ENCODE measurements around the gene ATG16L2.
"Not testable (repeated sequence)": the region's sequence is repeated elsewhere in the genome, so short reads cannot be mapped to it uniquely, and the experiment has no call there.

Gene ATG16L2

DNA sequence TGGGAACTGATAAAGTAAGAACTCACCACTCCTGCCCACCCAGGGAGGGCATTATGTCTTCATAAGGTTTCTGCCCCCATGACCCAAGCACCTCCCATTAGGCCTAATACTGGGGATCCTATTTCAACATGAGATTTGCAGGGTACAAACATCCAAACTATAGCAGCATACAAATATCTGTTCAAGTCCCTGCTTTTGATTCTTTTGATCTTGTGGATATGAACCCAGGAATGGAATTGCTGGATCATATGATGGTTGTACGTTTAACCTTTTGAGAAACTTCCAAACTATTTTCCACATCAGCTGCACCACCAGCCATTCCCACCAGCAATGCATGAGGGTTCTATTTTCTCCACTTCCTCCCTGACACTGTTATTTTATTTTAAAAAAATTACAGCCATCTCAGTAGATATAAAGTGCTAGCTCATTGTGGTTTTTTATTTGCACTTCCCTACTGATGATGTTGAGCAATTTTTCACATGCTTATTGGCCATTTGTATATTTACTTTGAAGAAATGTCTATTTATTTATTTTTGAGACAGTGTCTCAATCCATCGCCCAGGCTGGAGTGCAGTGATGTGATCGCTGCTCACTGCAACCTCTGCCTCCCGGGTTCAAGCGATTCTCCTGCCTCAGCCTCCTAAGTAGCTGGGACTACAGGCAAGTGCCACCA lies 7.1 kb upstream of the ATG16L2 start:
- peak; percentile 64 for DNase-seq

DNA sequence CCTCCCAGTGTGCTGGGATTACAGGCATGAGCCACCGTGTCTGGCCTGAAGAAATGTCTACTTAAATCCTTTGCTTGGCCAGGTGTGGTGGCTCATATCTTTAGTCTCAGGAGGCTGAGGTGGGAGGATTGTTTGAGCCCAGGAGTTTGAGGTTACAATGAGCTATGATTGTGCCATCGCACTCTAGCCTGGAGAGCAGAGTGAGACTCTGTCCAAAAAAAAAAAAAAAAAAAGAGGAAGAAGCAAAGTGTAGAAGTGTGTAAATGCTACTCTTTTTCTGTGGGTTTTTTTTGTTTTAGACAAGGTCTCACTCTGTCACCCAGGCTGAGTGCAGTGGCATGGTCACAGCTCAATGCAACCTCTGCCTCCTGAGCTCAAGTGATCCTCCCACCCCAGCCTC lies 6.4 kb upstream of the ATG16L2 start:
- no peak for DNase-seq

DNA sequence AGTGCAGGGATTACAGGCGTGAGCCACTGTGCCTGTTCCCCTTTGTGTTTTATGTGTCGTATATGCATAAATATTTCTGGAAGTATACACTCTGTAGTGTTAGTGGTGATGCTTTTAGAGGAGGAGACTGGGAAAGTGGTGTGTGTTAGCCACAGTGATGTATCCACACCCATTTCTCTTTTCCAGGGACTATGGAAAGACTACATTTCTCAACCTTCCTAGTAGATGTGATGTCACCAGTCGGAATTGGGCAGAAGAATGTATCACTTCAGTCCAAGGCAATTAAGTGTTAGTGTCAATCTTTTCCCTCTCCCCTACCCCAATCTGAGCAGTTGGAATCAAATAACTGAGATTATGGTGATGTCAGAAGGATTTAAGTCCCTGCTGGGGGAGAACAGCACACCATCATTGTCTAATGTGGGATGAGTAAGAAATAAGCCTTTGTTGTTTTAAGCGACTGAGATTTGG lies 5.8 kb upstream of the ATG16L2 start:
- no peak for DNase-seq

DNA sequence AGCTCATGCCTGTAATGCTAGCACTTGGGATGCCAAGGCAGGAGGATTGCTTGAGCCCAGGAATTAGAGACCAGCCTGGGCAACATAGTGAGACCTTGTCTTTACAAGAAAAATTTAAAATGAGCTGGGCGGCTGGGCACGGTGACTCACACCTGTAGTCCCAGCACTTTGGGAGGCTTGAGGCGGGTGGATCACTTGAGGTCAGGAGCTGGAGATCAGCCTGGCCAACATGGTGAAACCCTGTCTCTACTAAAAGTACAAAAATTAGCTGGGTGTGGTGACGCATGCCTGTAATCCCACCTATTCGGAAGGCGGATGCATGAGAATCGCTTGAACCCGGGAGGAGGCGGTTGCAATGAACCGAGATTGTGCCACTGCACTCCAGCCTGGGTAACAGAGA lies 2.5 kb upstream of the ATG16L2 start:
- DNase-seq, result not testable (repeated sequence)

DNA sequence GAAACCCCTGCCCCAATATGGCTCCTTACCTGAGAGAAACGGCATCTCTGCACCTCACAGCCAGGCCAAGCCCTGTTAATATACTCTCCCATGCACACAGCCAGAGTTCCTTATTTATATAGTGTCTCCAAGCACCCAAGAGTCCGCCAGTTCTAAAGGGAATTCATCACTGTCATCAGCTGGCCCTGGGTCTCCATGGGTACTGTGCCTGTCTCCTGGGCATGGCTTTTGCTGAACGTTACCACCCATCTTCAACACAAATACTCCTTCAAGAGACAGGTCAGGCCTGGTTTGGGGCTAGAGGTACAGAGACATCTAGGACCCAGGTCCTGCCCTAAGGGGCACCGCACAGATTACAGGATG lies 1.6 kb upstream of the ATG16L2 start:
- DNase-seq, result peak; percentile 89

DNA sequence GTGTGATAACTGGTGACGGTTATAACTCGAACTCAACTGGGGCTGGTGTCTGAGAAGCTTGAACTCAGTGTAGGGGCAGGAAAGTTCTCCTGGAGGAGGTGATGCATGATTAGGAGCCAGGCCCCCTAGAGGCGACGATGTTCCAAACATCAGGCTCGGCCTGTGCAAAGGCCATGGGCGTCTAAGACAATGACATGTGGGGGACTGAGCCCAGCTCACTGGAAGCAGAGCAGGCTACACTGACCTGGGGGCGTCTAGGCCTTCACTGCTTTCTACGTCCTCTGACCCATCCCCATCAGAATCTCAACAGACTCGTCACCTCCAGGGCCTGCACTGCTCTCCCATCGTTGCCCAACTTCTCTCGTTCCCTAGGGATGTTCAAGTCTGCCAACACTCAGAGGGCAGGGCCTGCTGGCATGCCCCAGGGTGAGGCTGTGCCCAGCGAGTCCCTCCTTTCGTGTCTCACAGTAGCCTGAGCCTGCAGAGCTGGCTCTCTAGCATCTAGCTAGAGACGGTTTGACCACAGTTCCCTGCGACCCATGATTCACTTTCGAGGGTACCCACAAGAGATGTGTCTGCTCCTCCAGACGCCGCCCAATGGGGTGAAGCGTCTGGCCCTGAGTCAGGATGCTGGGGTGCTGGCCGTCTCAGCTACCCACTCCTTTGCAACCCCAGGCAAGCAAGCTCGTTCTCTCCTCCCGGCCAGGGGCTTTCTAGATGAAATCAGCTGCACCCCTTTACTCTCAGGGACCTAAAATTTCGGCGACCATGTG lies 1.1 kb upstream of the ATG16L2 start:
- peak; percentile 91 for DNase-seq

DNA sequence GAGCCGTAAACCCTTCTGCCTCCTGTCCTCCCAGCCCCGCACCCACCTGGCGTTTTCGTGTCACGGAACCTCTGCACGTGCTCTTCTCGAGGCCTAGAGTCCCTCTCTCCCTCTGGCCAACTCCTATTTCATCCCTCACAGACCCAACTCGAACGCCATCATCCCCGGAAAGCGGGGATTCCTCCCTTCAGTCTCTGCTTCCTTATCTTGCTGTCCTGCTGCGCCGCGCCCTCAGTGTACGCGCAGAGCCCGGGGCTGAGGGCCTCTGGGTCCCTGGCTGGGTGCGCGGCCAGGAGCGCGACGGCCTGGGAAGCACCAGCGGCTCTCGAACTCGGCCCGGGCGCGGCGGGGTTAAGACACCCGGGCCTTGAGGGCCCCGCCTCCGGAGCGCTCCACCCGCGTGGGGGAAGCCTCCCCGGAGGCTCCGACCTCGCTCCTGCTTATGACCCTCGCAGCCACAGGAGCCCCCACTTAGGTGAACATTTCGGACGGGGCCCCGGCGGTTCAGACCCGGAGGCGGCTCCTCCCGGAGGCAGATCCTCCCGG lies 398 bp upstream of the ATG16L2 start:
- peak; percentile 98 for DNase-seq

DNA sequence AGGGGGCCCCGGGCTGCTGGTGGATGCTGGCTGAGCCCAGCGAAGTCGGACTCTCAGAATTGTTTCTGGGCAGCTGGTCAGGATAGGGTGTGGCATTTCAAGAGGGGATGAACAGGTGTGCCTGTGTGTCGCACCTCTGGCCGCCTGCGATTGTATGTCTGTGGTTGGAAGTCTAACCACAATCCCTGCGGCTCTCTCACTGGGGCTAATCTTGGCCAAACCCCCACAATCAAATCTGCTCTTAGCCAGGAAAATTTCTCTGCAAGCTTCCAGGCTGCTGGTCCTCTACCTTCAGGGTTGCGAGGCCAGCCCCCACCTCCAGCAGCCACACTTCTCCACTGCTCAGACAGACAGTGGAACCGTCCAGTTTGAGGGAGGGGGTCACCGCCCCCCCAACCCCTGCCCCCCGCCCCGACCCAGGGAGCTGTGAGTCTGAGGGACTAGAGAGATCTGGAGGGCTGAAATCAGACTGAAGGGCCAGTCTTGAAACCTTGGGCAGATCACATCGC lies 953 bp downstream of the ATG16L2 start:
- peak; percentile 94 for DNase-seq

DNA sequence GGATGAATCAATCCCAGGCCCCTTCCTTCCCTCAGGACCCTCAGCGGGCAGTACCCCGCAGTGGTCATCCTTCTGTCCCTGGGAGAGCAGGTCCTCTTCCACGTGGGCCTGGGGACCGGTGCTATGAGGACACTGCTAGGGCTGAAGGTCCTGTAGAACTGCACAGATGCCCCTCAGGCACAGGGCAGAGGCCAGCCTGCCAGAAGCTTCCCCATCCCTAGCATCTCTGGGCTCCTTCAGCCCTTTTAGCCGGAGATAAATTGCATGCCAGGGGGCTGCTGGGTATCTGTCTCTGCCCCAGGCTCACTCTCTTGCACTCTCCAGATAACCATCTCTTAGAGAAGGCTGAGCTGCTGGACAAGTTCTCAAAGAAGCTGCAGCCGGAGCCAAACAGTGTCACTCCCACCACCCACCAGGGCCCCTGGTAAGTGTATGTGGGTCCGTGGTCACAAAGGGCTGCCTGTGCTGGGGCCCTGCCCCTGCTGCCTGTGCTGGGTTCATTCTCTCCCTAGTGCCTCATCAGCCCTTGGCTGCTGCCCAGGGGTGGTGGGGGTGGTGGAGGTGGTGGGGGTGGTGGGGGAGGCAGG lies 2.3 kb downstream of the ATG16L2 start:
- DNase-seq, result no peak

DNA sequence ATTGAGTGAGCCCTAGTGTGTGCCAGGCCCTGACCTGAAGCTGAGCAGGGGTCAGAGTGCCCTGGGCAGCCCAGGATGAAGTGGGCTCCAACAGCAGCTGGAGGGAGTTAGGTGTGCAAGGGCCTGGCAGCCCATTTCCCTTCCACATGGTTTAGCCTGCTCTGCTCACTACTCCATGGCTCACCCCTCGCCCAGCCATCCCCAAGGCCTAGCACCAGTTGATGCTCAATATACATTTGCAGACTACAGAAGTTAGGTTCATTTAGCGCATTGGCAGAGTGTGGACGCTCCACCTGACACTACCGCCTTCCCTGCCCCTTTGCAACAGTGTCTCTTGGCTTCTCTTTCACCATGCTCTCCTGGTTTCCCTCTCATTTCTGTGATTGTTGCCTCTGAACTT lies 3.8 kb downstream of the ATG16L2 start:
- no peak for DNase-seq

DNA sequence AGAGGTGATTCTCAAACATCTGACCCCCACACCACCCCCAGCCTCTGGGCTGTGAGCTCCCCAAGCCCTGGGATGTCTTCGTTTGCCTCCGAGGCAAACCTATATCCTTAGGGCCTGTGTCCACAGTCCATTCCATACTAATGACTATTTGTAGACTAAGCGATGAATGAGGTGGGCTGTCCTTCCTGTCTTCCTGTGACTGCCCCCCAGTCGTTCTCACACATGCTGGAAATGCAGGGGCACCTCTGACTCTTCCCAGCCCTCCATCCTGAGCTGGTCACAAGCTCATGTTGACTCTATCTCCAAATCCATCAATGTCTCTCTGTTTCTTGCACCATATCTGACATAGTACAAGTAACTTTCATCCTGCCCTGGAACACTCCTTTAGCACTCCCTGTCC lies 4.8 kb downstream of the ATG16L2 start:
- DNase-seq, result no peak

DNA sequence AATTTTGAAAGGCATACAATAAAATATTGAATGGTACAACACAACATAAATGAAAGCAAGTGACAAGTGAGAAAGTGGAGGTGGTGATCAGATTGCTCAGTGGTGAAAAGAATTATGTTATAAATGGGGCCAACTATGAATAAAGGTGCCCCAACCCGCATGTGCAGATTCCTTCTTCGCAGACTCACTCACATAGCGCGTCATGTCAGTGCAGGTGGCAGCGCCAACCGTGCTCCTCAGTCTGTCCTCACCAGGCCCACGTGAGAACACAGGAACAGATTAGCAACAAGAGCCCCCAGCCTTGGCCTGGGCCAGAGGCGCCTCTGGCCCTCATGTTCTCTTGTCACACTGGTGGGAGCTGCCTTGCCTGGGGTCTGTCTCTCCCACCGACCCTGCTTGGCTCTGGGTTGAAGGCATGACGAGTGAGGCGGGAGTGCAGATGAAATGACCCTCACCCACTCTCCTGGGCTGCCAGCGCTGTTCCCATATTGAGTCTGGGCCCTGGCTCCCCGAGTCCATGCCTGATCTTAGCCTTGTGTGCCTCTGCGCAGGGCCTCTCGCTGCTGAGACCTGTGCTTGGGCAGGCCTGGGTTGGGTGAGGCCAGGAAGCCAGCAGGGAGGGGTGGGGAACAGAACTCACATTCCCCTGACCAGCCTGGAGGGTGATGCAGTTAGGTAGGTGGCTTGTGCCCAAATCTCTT lies 6.4 kb downstream of the ATG16L2 start:
- no peak for DNase-seq

DNA sequence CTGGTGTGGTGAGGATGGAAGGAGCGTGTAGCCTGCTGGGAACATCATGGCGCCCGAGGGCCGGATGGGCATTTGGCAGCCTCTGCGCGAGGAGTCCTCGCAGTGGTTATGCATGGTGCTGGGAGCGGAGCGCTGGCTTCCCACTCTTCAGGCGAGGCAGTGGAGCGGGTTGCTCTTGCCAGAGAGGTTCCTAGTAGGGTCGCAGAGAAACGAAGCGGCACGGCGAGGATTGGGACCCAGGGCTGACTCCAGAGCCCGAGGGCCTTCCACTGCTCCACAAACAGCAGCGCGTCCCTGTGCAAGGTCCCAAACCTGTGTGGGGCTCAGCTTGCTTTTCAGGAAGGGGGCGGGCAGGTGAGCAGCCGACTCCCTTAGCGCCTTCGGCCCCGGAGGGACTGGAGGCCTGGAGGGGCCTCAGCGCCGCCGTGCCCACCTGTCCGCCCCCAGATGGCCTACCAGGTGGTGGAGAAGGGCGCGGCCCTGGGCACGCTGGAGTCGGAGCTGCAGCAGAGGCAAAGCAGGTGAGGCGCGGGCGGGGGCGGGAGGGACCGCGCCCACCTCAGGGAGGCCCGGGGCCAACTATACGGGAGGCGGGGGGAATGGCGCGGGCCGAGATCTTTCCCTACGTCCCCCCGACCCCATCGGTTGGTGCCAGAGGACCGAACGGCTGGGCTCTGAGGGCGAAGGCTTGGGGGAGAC lies 7.2 kb downstream of the ATG16L2 start:
- DNase-seq, result peak; percentile 84

DNA sequence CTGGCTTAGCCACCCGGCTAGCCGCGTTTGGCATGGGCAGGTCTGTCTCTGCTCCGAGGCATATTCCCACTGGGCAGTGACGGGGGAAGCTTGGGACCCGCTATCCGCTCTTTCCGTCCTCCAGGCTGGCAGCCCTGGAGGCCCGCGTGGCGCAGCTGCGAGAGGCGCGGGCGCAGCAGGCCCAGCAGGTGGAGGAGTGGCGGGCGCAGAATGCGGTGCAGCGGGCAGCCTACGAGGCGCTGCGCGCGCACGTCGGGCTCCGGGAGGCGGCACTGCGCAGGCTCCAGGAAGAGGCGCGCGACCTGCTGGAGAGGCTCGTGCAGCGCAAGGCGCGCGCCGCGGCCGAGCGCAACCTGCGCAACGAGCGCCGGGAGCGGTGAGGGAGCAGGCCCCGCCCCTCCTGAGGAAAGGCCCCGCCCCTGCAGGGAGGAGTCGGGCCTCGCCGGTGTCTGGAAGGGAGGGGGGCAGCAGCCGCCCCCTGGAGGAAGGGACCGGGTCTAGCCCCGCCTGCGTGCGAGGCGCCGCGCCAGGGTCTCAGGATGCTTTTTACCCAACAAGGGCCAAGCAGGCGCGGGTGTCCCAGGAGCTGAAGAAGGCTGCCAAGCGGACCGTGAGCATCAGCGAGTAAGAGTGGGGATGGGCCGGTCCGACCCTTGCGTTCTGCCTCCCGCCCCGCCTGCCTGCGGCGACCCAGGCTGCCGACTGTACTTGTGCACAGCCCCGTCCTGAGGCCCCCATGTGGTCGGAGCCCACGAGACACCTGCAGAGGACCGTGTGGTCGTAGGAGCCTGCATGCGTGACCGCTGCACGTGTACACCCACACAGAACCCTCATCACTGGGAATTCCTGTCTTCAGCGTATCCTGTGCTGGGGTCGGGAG lies 7.9 kb downstream of the ATG16L2 start:
- DNase-seq, result peak; percentile 100

DNA sequence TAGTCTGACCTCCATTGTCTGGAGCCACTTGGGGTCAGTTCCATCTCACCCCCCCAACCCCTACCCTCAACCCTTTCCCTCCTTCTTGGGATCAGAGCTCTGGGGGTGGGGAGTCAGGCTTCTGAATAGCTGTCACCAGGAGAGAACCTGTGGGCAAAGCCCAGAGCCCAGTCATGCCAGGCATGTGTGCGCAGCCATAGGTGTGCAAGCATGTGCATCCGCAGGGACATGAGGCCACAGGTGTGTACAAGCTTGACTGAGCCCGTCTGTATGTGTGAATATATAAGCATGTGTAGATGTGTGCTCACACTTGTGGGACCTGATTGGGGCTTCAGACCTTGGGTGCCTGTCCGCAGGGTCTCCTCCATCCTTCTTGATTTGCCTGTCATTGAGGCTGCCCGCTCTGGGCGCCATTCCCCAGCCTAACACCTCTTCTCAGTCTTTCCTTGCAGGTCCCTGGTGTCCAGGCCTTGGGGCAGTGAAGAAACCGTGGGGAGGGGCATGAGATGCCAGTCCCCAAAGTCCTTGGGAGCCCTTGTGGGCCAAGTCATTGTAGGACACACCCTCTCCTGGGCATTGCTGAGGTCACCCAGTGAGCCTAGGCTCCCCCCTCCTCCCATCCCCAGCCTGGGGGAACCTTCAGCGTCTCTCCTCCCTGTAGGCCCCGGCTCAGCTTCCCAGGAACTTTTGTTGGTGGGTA lies 9.0 kb downstream of the ATG16L2 start:
- no peak for DNase-seq

DNA sequence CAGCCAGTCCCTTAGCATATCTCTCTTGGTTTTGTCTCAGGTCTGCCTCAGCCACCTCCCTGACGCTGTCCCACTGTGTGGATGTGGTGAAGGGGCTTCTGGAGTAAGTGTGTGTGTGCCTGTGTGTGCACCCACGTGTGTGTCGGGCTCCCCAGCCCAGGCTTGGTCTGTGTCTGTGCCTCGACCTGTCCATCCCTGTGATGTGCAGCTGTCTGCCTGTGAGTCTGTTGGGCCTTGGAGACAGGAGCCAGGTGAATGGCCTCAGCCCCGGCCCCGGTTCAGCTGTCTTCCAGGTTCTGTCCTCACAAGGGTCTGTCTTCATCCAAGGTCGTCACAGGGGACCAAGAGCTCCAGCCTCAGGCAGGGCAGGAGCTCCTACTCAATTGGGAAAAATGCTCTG lies 9.8 kb downstream of the ATG16L2 start:
- DNase-seq, result no peak

DNA sequence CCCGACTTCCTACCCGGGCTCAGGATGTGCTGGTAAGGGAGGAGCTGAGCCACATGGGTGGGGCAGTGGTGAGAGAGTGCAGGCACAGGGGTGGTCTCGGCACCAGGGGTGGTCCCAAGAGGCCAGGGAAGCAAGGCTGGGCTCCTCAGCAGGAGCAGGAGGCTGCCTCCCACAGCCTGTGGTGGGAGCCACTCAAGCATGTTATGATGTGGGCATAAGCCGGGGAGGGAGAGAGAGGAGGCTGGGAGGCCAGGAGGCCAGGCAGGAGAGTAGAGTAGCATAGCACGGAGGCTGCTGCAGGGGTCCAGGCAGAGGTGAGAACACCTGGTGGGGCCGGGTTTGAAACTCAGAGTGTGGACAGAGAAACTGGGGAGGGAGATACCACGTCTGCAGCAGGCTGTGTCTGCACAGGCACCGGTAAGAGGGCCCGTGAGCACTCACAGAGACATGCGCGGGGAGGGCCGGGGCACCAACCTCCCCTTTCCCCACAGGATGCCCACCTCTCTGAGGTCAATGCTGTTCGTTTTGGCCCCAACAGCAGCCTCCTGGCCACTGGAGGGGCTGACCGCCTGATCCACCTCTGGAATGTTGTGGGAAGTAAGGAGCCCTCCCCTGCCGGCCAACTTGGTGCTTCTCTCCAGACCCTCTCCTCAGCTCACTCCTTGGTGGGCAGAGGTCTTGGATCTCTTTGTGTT lies 10.7 kb downstream of the ATG16L2 start:
- no peak for DNase-seq

DNA sequence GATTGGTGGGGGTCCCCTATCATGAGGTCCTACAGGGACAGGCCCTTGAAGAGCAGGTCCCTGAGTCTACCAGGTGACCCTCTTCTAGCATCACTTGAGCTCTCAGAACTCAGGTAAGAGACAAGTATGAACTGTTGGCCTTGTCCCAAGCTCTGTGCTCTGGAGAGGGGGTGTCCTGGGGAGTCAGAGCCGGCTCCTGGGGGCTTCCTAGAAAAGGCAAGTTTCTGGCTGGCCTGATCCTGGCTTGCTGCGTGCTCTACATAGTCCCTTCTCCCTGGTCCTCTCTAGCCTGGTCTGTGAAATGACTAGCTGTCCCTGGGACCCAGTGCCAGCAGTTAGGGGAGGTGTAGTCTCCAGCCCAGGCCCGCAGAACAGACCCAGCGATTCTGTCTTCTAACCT lies 11.4 kb downstream of the ATG16L2 start:
- no peak for DNase-seq

DNA sequence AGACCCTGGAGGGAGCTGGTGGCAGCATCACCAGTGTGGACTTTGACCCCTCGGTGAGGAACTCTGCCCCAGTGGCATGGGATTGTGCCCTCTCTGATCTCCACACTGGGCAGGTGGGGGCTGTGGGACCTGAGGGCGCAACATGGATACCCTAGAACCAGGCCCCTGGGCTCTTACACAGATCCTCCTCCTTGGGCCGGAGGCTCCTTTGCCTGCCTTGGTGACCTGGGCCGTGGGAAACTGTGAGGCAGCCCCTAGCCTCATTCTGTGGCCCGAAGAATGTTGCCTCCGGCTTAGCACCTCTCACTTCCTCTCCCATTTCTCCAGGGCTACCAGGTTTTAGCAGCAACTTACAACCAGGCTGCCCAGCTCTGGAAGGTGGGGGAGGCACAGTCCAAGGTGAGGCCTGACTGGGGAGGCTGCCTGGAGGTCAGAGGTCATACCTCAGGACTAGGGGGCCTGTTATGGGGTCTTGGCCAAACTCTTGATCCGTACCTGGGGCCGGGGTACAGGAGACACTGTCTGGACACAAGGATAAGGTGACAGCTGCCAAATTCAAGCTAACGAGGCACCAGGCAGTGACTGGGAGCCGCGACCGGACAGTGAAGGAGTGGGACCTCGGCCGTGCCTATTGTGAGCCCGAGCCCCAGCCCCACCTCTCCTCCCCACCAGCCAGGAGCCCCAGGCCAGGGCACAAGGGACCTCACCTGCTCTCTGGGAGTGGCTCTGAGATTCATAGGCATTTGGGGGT lies 12.2 kb downstream of the ATG16L2 start:
- DNase-seq, result no peak

All from DMS53 (cell line).